GM12878 (cell line): ENCODE measurements around the gene ZNF841. TPM values are rescaled to one million over a fixed set of nuclear protein-coding genes. Genes with fewer than 3 reads are reported as not detected.

Experiments
- ATAC-seq: fragments of 200-7000 bp; cut with Tn5 transposase; 3 replicates; pipeline ENCODE4 v1.9.1; 2020; ENCODE audit warnings: mild to moderate bottlenecking, moderate library complexity
- BruUV-seq: library from RNA; stranded (reverse); fragments of 400-500 nt; replicated peaks from 2 replicates; lab custom pipeline; 2021; lab: Mats Ljungman, UMichigan
- CTCF ChIA-PET: fragments of 300-600 bp; sonication (Branson Sonifier 250); formaldehyde crosslinking; extraction: SDS; loops from one replicate; lab custom pipeline; 2021; ENCODE audit warnings: inconsistent platforms; lab: Yijun Ruan, JAX
- POLR2A ChIA-PET: fragments of 350-600 bp; formaldehyde crosslinking; extraction: SDS; loops from one replicate; lab custom pipeline; 2021; ENCODE audit warnings: inconsistent platforms; lab: Charles Lee
- RAD21 ChIA-PET: fragments of 300-600 bp; sonication (Branson Sonifier 250); formaldehyde crosslinking; loops from one replicate; lab custom pipeline; 2023; ENCODE audit warnings: antibody characterized with exemption; ENCODE audit not compliant: unreplicated experiment; lab: Charles Lee
- SMC1A ChIA-PET: fragments of 300-600 bp; sonication (Branson Sonifier 250); formaldehyde crosslinking; loops from one replicate; lab custom pipeline; 2023; ENCODE audit not compliant: unreplicated experiment, uncharacterized antibody; lab: Charles Lee
- DNase-seq: peaks from one replicate; pipeline ENCODE4 v3.0.0-alpha.2; 2011; ENCODE audit warnings: low read depth, low spot score
- FAIRE-seq: peaks from 3 replicates; lab custom pipeline; 2011; peaks lifted over from hg19 to GRCh38; lab: Jason Lieb, UNC
- H2AFZ ChIP-seq: 2 replicates; pipeline ENCODE4 v1.6.0; 2011; ENCODE audit warnings: low read depth, low read length, control low read depth; ENCODE audit not compliant: control insufficient read depth
- H3K27ac ChIP-seq: 2 replicates; pipeline ENCODE4 v1.5.1; 2011; ENCODE audit warnings: control low read depth; ENCODE audit not compliant: control insufficient read depth, insufficient read depth
- H3K27me3 ChIP-seq, 2 experiments: replicated peaks in 1 of 2; 2 replicates each; pipeline versions ENCODE4 v1.6.0 to v1.6.1; 2011; ENCODE audit warnings: low read length in 1 of 2; ENCODE audit not compliant: control insufficient read depth in 2 of 2, insufficient read depth in 2 of 2
- H3K36me3 ChIP-seq, 2 experiments: 2 replicates each; pipeline ENCODE4 v1.5.1; 2011; ENCODE audit warnings: low read length in 1 of 2; ENCODE audit not compliant: control insufficient read depth in 2 of 2, insufficient read depth in 2 of 2
- H3K4me1 ChIP-seq: 2 replicates; pipeline ENCODE4 v1.6.1; 2011; ENCODE audit warnings: mild to moderate bottlenecking, low read length, moderate library complexity, mixed read lengths; ENCODE audit not compliant: control insufficient read depth, insufficient read depth
- H3K4me2 ChIP-seq: 2 replicates; pipeline ENCODE4 v1.6.0; 2011; ENCODE audit warnings: control low read depth; ENCODE audit not compliant: control insufficient read depth, insufficient read depth
- H3K4me3 ChIP-seq: fragments of 200-600 bp; sonication (generic); 2 replicates; pipeline ENCODE4 v1.5.1; 2016
- H3K79me2 ChIP-seq: 2 replicates; pipeline ENCODE4 v1.6.0; 2011; ENCODE audit warnings: low read length; ENCODE audit not compliant: control insufficient read depth, insufficient read depth
- H3K9ac ChIP-seq: 2 replicates; pipeline ENCODE4 v1.8.0; 2011; ENCODE audit warnings: low read length, control low read depth, mixed read lengths; ENCODE audit not compliant: control insufficient read depth, insufficient read depth
- H3K9me3 ChIP-seq: replicated peaks from 3 replicates; pipeline ENCODE4 v1.5.1; 2011; ENCODE audit warnings: mild to moderate bottlenecking, low read length; ENCODE audit not compliant: control insufficient read depth, insufficient read depth
- H4K20me1 ChIP-seq: 2 replicates; pipeline ENCODE4 v1.6.0; 2011; ENCODE audit not compliant: control insufficient read depth, insufficient read depth
- BHLHE40 ChIP-seq, 2 experiments: fragments of 450-650 bp in 1 of 2; IDR thresholded peaks; 2 replicates each; pipeline ENCODE4 v1.6.1; 2011 to 2017; ENCODE audit warnings: low read depth in 2 of 2, borderline replicate concordance in 1 of 2, improper control_type of control experiment in 1 of 2, low read length in 1 of 2, mild to moderate bottlenecking in 1 of 2
- E2F8 ChIP-seq: fragments of 450-650 bp; IDR thresholded peaks from 2 replicates; pipeline ENCODE4 v1.6.1; 2018; ENCODE audit warnings: mild to moderate bottlenecking, low read depth, moderate library complexity; ENCODE audit not compliant: partially characterized antibody
- FOXM1 ChIP-seq: IDR thresholded peaks from 2 replicates; pipeline ENCODE4 v1.6.1; 2012; ENCODE audit warnings: low read depth, mild to moderate bottlenecking, inconsistent platforms, low read length, moderate library complexity
- HDAC2 ChIP-seq: fragments of 200-600 bp; sonication (generic); IDR thresholded peaks from 2 replicates; pipeline ENCODE4 v1.6.1; 2017
- IKZF2 ChIP-seq, 2 experiments: fragments of 450-650 bp; IDR thresholded peaks; 2 replicates each; pipeline ENCODE4 v1.6.1; 2017; ENCODE audit warnings: mild to moderate bottlenecking in 2 of 2, moderate library complexity in 2 of 2
- MEF2B ChIP-seq: fragments of 450-650 bp; IDR thresholded peaks from 2 replicates; pipeline ENCODE4 v1.6.1; 2018; ENCODE audit warnings: mild to moderate bottlenecking, moderate library complexity; ENCODE audit not compliant: partially characterized antibody, poor library complexity, severe bottlenecking
- MTA2 ChIP-seq: fragments of 450-650 bp; IDR thresholded peaks from 2 replicates; pipeline ENCODE4 v1.6.1; 2016; ENCODE audit warnings: low read depth, mild to moderate bottlenecking, moderate library complexity
- MXI1 ChIP-seq: fragments of 150-350 bp; IDR thresholded peaks from 2 replicates; pipeline ENCODE4 v1.6.1; 2011; ENCODE audit warnings: low read depth, mild to moderate bottlenecking, inconsistent platforms, low read length, improper control_type of control experiment
- MYB ChIP-seq: fragments of 150-350 bp; IDR thresholded peaks from 2 replicates; pipeline ENCODE4 v1.6.1; 2014; ENCODE audit warnings: mild to moderate bottlenecking, low read depth, low read length, borderline replicate concordance
- POLR2A ChIP-seq: IDR thresholded peaks from 2 replicates; pipeline ENCODE4 v1.6.1; 2011; ENCODE audit warnings: low read depth, mild to moderate bottlenecking, low read length
- RAD51 ChIP-seq: fragments of 450-650 bp; IDR thresholded peaks from 2 replicates; pipeline ENCODE4 v1.6.1; 2016; ENCODE audit warnings: moderate library complexity, mild to moderate bottlenecking, inconsistent platforms
- TCF12 ChIP-seq: IDR thresholded peaks from 2 replicates; pipeline ENCODE4 v1.6.1; 2011; ENCODE audit warnings: low read depth, mild to moderate bottlenecking, low read length
- ZNF24 ChIP-seq: fragments of 450-650 bp; IDR thresholded peaks from 2 replicates; pipeline ENCODE4 v1.6.1; 2017; ENCODE audit warnings: antibody characterized with exemption, mild to moderate bottlenecking
- ZNF592 ChIP-seq: fragments of 450-650 bp; IDR thresholded peaks from 2 replicates; pipeline ENCODE4 v1.6.1; 2017; ENCODE audit warnings: mild to moderate bottlenecking, moderate library complexity
- WGBS: methylation state at CpG from one replicate; pipeline ENCODE4 v1.1.6; 2016; ENCODE audit warnings: low lambda C conversion rate; ENCODE audit not compliant: insufficient replicate concordance, insufficient coverage; ENCODE audit errors: missing lambda C conversion rate; 5-methylcytosine and 5-hydroxymethylcytosine counted together
- in situ Hi-C: fragments of 300-500 bp; cut with MboI; formaldehyde crosslinking; loops from 9 replicates; pipeline ENCODE4 v1.14.3; 2018; ENCODE audit warnings: mixed read lengths
- intact Hi-C: fragments of 100-400 bp; cut with micrococcal nuclease; formaldehyde crosslinking; loops from one replicate; pipeline ENCODE4 v1.14.2; 2022; ENCODE audit not compliant: unreplicated experiment
- polyA plus RNA-seq, 11 experiments: library from polyadenylated mRNA; depleted of rRNA in 4 of 11; unstranded in 6 of 11; stranded (reverse) in 5 of 11; fragments of >200 nt; fragmentation: Nextera tagmentation in 4 of 11; fragmentation: Illumina TruSeq in 1 of 11; extraction: Ambion mirVana in 4 of 11; extraction: Trizol in 1 of 11; gene quantifications; 1 replicate in 1 of 11; 2 replicates in 10 of 11; pipeline versions ENCODE4 v1.2.1 to v1.2.3, GENCODE V29; 2011 to 2016; ENCODE audit warnings: inconsistent platforms in 2 of 11, missing spikeins in 2 of 11, low read depth in 1 of 11
- total RNA-seq, 4 experiments: library from RNA; depleted of rRNA in 3 of 4; stranded (reverse); fragments of >200 nt in 3 of 4; fragmentation: Illumina TruSeq in 1 of 4; extraction: Trizol in 1 of 4; gene quantifications; 2 replicates each; pipeline versions ENCODE4 v1.2.1 to v1.2.3, GENCODE V29; 2013 to 2021
- TF ChIP-seq, protein P1 (sequence below): fragments of 450-650 bp; IDR thresholded peaks from 2 replicates; pipeline ENCODE4 v1.6.1; 2016; ENCODE audit warnings: mild to moderate bottlenecking

The ZNF841 gene
- total and polyA plus RNA-seq, 10 of the 15 experiments (the other 5 are each of a cell fraction or from before 2014, with no cell fraction given), result 1.4 to 15.0 (median 8.2) TPM

GRCh38 chr19:52138983-52139251 lies 43.4 kb upstream of the ZNF841 start:
- peak overlapping the region; percentile 97 for H2AFZ ChIP-seq
- ChIA-PET POLR2A (no interaction called here), SMC1A (interaction anchor here (0.7 to 2.8 kb wide), 3 partner anchors 30 to 98 kb away, joined by 3 to 21 read pairs (median 4); partner anchors contain the start of gene ZNF836), CTCF (interaction anchor here (0.7 to 4.2 kb wide), 5 partner anchors 27 to 204 kb away, joined by 3 to 52 read pairs (median 4); no protein-coding TSS in a partner anchor), RAD21 (interaction anchor here (2.1 to 3.0 kb wide), 2 partner anchors 51 to 99 kb away, joined by 5 to 8 read pairs; partner anchors contain the start of gene PPP2R1A)
- H3K9ac ChIP-seq, result peak overlapping the region; percentile 96
- no peaks in the 10 kb centered on the region for H3K36me3 ChIP-seq
- peak overlapping the region; percentile 93 for H3K4me2 ChIP-seq
- 0% methylated on average over 7 of the region's 7 CpGs for WGBS
- FAIRE-seq (no peak), DNase-seq (no peak), ATAC-seq (no peak)
- intact Hi-C loops, result loop anchor here (1.0 to 5.0 kb wide), 2 partner anchors 53 to 99 kb away; partner anchors contain the start of gene PPP2R1A
- in situ Hi-C loops, result no loop called here
- H3K79me2 ChIP-seq, result peaks cover 9% of the 10 kb centered on the region
- no peaks in the 10 kb centered on the region for H3K27me3 ChIP-seq
- no TSS peak for BruUV-seq
- H3K4me1 ChIP-seq, result peaks cover 5% of the 10 kb centered on the region
- H4K20me1 ChIP-seq, result no peaks in the 10 kb centered on the region
- peak overlapping the region; percentile 84 for H3K27ac ChIP-seq
- H3K4me3 ChIP-seq, result peak overlapping the region; percentile 99
- peaks cover 18% of the 10 kb centered on the region; the same call in 2 of the 3 replicates for H3K9me3 ChIP-seq
- TF ChIP-seq RAD51 (no peak), ZNF592 (no peak), POLR2A (peak; percentile 13; the same call in 1 of the 2 replicates), IKZF2 (IDR thresholded peaks at IDR 0.05) (peak; percentile 71 to 72), MTA2 (0 out of 2 replicates have a peak, but pooled peaks have one; percentile 8), FOXM1 (no peak), TCF12 (no peak), MEF2B (no peak), BHLHE40 (IDR thresholded peaks at IDR 0.05; ENCODE audit: borderline replicate concordance in 1 of 2, low read depth in 2 of 2, low read length in 1 of 2) (no peak), MXI1 (0 out of 2 replicates have a peak, but pooled peaks have one; percentile 0), E2F8 (no peak), MYB (no peak), ZNF24 (no peak), HDAC2 (no peak)
- TF ChIP-seq, protein P1, sequence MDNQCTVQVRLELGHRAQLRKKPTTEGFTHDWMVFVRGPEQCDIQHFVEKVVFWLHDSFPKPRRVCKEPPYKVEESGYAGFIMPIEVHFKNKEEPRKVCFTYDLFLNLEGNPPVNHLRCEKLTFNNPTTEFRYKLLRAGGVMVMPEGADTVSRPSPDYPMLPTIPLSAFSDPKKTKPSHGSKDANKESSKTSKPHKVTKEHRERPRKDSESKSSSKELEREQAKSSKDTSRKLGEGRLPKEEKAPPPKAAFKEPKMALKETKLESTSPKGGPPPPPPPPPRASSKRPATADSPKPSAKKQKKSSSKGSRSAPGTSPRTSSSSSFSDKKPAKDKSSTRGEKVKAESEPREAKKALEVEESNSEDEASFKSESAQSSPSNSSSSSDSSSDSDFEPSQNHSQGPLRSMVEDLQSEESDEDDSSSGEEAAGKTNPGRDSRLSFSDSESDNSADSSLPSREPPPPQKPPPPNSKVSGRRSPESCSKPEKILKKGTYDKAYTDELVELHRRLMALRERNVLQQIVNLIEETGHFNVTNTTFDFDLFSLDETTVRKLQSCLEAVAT, result no peak
